GM12874 (cell line): ENCODE data around the gene NEUROD6.

ENCODE experiments used
- TF ChIP-seq, protein P1 (sequence below): IDR thresholded peaks from 2 replicates; pipeline ENCODE4 v1.5.1; 2011; ENCODE audit warnings: low read depth, mild to moderate bottlenecking, control low read depth, low read length, moderate library complexity; ENCODE audit not compliant: insufficient read depth

NEUROD6 gene

DNA sequence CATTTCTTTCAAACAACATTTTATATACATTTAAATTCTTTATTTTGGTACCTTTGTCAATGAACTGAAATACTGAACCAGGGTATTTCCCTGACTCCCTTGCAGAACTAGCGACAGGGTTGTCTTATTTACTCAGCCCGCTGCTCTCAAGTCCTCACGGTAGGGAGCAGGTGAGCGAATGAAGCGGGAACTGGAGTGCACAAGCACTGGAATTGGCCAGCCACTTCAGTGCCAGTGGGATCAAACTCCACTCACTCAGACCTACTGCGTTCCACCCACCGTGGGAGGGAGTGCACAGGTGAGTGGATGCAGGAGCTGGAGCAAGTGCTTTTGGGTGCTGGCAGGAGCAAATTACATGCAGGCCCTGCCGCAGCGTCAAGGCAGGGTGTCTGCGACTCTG, 28.1 kb upstream of the NEUROD6 start:
- TF ChIP-seq, protein P1, sequence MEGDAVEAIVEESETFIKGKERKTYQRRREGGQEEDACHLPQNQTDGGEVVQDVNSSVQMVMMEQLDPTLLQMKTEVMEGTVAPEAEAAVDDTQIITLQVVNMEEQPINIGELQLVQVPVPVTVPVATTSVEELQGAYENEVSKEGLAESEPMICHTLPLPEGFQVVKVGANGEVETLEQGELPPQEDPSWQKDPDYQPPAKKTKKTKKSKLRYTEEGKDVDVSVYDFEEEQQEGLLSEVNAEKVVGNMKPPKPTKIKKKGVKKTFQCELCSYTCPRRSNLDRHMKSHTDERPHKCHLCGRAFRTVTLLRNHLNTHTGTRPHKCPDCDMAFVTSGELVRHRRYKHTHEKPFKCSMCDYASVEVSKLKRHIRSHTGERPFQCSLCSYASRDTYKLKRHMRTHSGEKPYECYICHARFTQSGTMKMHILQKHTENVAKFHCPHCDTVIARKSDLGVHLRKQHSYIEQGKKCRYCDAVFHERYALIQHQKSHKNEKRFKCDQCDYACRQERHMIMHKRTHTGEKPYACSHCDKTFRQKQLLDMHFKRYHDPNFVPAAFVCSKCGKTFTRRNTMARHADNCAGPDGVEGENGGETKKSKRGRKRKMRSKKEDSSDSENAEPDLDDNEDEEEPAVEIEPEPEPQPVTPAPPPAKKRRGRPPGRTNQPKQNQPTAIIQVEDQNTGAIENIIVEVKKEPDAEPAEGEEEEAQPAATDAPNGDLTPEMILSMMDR: no peak

DNA sequence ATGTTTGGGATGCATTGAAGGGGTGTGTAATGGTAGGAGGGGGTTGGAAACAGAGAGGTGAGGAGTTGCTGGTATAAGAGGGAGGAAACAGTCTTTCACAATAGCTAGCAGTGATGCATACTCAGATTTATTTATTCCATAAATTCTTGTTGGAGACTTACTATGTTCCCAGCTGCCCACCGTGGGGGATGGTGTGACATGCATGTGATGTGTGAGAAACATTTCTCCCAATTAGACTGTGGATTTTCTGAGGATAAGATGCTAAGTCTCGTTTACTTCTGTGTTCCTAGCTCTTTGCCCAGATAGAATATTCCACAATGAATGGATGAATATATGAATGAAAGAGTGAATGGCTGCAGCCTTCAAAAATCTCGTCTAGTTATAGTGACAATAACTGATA, 23.0 kb upstream of the NEUROD6 start:
- TF ChIP-seq, protein P1: no peak

DNA sequence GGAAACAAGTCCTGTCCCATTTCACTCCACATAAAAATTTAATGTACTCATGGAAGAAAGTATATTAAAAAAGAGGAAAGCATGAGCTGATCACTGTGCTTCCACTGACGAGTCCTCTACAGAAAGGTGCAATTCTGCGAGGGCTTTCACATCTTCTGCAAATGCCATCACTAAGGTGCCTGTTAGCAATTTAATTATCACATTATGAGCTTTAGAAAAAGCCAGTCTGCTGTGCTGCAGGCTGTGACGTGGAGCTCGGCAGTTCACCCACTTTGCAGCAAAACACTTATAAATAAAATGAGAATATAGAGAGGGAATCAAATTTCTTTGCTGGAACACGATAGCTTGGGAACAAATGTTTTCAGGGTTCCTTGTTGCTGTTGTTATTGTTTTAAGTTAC, 22.5 kb upstream of the NEUROD6 start:
- TF ChIP-seq, protein P1: no peak

DNA sequence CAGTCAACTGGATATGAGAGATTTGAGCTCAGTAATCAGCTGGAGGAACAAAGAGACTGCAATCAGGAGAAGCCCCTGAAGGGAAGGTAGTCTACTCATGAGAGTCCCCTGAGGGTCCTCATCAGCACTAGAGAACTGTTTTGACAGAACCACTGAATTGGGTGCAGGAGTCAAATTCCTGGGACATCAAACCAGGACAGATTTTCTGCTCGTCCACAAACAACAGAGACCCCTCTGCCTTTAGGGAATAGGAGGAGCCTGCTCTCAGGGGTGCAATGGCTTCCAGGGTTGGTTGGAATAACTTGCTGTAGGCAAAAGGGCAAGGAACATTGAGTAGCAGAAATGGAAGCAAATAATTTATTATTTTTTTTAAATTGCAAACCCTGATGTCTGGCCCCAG, 21.9 kb upstream of the NEUROD6 start:
- TF ChIP-seq, protein P1: no peak

DNA sequence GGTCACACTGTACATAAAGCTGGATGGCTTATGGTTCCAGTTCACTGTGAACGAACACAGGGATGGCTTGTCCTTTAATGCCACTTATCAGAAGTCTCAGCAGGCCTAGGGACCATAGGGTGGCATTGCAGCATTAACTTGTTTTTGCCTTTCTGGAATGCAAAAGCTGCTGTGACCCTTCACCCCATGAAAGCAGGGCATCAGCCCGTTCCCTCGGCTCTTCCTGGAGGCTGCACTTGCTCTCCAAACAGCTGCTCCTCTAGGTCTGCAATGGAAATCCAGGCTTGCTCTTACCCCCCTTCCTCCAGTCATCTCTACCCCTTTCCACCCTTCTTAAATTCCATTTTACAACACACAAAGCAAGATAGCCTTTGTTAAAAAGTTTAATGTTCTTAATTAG, 17.9 kb upstream of the NEUROD6 start:
- TF ChIP-seq, protein P1: no peak

DNA sequence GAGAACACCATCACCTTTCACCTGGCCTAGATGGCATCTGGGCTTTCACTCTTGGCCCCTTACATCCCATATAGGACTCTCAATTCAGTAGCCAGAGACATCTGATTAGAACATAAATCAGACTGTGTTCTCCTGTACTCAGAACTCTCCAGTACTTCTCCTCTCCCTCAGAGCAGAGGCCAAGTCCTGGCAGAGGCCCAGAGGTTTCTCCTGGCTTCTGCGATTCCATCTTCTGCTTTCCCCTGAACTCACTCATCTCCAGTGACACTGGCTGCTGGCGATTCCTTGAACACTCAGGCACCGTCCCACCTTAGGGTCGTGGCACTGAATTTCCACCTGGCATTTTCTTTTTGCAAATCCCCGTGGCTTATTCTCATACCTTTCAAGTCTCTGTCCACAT, 4.9 kb upstream of the NEUROD6 start:
- TF ChIP-seq, protein P1: no peak

DNA sequence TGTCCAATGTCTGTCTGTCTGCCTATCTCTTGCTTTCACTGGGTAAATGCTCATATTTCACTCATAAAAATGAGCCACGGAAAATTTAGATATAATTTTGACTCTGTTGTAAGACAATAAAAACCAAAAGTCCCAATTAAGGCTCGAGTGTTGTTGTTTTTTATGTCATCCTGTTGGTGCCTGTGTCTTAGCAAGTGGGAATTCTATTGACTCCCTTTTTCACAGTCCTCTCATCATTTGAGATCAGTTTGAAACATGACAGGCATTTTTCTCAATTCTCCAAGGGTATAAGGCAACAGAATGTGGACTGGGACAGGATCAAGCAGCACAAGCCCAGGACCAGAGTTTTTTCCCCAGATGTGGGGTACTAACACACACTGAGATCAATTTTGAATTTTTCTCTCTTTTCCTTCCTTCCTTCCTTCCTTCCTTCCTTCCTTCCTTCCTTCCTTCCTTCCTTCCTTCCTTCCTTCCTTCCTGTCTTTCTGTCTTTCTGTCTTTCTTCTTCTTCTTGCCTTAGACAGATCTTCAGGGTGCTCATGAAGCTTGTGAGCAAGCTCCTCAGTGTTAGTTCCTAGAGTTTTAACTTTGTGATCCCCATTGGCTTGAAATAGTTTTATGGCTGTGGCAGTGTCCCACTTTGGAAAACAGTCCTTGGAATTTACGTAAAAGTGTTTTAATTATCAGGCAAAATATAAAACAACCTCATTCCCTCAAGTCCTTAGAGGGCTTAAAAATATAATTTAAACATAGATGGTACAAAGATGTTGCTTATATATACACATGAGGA, 3.2 kb upstream of the NEUROD6 start:
- TF ChIP-seq, protein P1: no peak
